DND-41 (cell line): ENCODE results near the gene NBAS.

Experiments
- ATAC-seq: fragments of 200-7000 bp; cut with Tn5 transposase; 3 replicates; pipeline ENCODE4 v1.9.1; 2021; ENCODE audit warnings: low read depth; ENCODE audit not compliant: insufficient read depth
- DNase-seq: peaks from one replicate; pipeline ENCODE4 v3.0.0-alpha.2; 2020
- H2AFZ ChIP-seq: 2 replicates; pipeline ENCODE4 v1.6.0; 2012; ENCODE audit warnings: low read depth, low read length
- H3K27ac ChIP-seq: 2 replicates; pipeline ENCODE4 v1.5.1; 2012; ENCODE audit warnings: low read length, inconsistent platforms
- H3K27me3 ChIP-seq: fragments of 200-600 bp; sonication (generic); 2 replicates; pipeline ENCODE4 v1.6.0; 2012; ENCODE audit warnings: low read length, mild to moderate bottlenecking, inconsistent platforms; ENCODE audit not compliant: insufficient read depth, poor library complexity
- H3K36me3 ChIP-seq: 2 replicates; pipeline ENCODE4 v1.5.1; 2012; ENCODE audit warnings: low read length, inconsistent platforms; ENCODE audit not compliant: insufficient read depth
- H3K4me1 ChIP-seq: 2 replicates; pipeline ENCODE4 v1.5.1; 2012; ENCODE audit warnings: mild to moderate bottlenecking, low read length; ENCODE audit not compliant: insufficient read depth
- H3K4me2 ChIP-seq: 2 replicates; pipeline ENCODE4 v1.6.0; 2012; ENCODE audit warnings: mild to moderate bottlenecking, moderate library complexity, low read length, inconsistent platforms; ENCODE audit not compliant: insufficient read depth
- H3K4me3 ChIP-seq, 2 experiments: fragments of 200-600 bp in 1 of 2; shearing (Covaris generic) in 1 of 2; 2 replicates each; pipeline ENCODE4 v1.5.1; 2012 to 2016; ENCODE audit warnings: inconsistent platforms in 2 of 2, low read length in 2 of 2, mild to moderate bottlenecking in 2 of 2, low read depth in 1 of 2, moderate library complexity in 1 of 2
- H3K79me2 ChIP-seq: 2 replicates; pipeline ENCODE4 v1.6.0; 2012; ENCODE audit warnings: low read length, inconsistent platforms; ENCODE audit not compliant: insufficient read depth
- H3K9ac ChIP-seq: 2 replicates; pipeline ENCODE4 v1.6.0; 2012; ENCODE audit warnings: low read depth, mild to moderate bottlenecking, inconsistent platforms, low read length, moderate library complexity
- H3K9me3 ChIP-seq: 2 replicates; pipeline ENCODE4 v1.5.1; 2012; ENCODE audit warnings: low read length, moderate library complexity, mild to moderate bottlenecking, inconsistent platforms; ENCODE audit not compliant: insufficient read depth, severe bottlenecking
- H4K20me1 ChIP-seq: 2 replicates; pipeline ENCODE4 v1.6.0; 2012; ENCODE audit warnings: low read length; ENCODE audit not compliant: insufficient read depth
- EZH2 ChIP-seq: IDR thresholded peaks from 3 replicates; pipeline ENCODE4 v1.6.1; 2012; ENCODE audit warnings: borderline replicate concordance, low read depth, mild to moderate bottlenecking, moderate library complexity, low read length, inconsistent platforms; ENCODE audit not compliant: severe bottlenecking
- TF ChIP-seq, protein P1 (sequence below): IDR thresholded peaks from 2 replicates; pipeline ENCODE4 v1.5.1; 2012; ENCODE audit warnings: borderline replicate concordance, low read length, moderate library complexity, mild to moderate bottlenecking; ENCODE audit not compliant: poor library complexity, severe bottlenecking; ENCODE audit errors: extremely low read depth

Gene NBAS

DNA sequence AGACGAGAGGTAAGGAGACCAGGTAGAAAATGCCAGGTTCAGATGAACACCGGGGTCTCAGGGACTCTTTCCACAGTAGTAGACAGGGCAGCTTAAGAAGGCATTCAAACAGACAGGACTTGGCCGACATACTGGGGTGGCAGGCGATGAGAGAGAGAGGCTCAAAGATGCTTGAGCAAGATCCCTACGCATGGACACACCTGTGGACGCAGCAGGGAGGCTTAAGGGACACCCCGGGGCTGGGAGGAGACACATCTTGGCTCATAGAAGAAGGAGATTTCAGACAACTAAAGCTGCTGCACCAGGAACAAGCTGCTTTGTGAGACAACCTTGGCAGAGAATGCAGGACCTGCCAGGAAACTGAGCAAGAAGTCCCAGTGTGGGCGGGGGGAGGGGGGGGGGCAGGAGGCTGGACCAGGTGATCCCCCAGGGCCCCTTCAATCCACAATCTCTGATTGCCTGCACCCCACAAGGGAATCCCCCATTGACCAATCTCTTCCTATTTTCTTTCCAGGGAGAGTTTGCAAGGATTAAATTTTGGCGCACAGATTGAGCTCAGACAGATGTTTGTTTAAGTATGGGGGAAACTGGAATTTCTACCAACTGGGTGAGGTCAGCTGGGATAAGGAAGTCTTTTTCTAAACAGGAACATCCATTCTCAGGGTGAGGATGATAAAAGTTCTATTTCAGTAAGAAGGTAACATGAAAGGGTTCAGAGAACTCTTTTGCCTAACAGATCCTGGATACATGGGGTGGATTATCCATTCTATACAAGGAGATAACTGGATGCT is 400.7 kb downstream of the NBAS start:
- no peaks in the 10 kb centered on the region for H4K20me1 ChIP-seq
- ATAC-seq, result no peak
- H3K4me3 ChIP-seq, result no peak overlapping the region
- no peaks in the 10 kb centered on the region for H3K9me3 ChIP-seq
- H3K36me3 ChIP-seq, result no peaks in the 10 kb centered on the region
- no peak for DNase-seq
- H3K4me1 ChIP-seq, result no peaks in the 10 kb centered on the region
- no peak overlapping the region for H3K4me2 ChIP-seq
- H2AFZ ChIP-seq, result no peak overlapping the region
- H3K79me2 ChIP-seq, result no peaks in the 10 kb centered on the region
- H3K27me3 ChIP-seq, result no peaks in the 10 kb centered on the region
- H3K27ac ChIP-seq, result no peak overlapping the region
- TF ChIP-seq, protein P1, sequence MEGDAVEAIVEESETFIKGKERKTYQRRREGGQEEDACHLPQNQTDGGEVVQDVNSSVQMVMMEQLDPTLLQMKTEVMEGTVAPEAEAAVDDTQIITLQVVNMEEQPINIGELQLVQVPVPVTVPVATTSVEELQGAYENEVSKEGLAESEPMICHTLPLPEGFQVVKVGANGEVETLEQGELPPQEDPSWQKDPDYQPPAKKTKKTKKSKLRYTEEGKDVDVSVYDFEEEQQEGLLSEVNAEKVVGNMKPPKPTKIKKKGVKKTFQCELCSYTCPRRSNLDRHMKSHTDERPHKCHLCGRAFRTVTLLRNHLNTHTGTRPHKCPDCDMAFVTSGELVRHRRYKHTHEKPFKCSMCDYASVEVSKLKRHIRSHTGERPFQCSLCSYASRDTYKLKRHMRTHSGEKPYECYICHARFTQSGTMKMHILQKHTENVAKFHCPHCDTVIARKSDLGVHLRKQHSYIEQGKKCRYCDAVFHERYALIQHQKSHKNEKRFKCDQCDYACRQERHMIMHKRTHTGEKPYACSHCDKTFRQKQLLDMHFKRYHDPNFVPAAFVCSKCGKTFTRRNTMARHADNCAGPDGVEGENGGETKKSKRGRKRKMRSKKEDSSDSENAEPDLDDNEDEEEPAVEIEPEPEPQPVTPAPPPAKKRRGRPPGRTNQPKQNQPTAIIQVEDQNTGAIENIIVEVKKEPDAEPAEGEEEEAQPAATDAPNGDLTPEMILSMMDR, result no peak
- no peak for TF ChIP-seq EZH2
- no peak overlapping the region for H3K9ac ChIP-seq

DNA sequence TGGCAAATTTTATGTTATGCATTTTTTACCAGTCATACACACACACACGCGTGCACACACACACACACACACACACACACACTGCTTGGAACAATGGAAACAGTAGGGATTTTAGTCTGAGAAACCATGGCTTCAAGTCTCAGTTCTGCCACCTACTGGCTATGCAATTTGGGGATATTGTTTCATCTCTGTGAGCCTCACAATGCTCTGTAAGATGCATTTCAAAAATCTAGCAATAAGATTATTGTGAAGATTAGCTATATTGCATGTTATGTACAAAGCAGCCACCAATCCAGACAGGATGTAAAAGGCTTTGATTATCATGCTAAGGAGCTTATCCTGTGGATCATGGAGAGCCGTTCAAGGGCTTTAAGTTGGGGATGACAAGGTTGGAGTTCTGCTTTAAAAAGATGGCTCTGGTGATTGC is 401.4 kb downstream of the NBAS start:
- no peaks in the 10 kb centered on the region for H3K9me3 ChIP-seq
- H3K79me2 ChIP-seq, result no peaks in the 10 kb centered on the region
- H3K27me3 ChIP-seq, result no peaks in the 10 kb centered on the region
- H3K4me2 ChIP-seq, result no peak overlapping the region
- H4K20me1 ChIP-seq, result no peaks in the 10 kb centered on the region
- H3K36me3 ChIP-seq, result no peaks in the 10 kb centered on the region
- peak; percentile 57; the same call in 1 of the 3 replicates for ATAC-seq
- TF ChIP-seq, protein P1, result peak; percentile 67
- no peak for TF ChIP-seq EZH2
- no peak overlapping the region for H3K4me3 ChIP-seq
- H2AFZ ChIP-seq, result no peak overlapping the region
- no peak overlapping the region for H3K27ac ChIP-seq
- DNase-seq, result peak; percentile 9
- no peak overlapping the region for H3K9ac ChIP-seq
- no peaks in the 10 kb centered on the region for H3K4me1 ChIP-seq

DNA sequence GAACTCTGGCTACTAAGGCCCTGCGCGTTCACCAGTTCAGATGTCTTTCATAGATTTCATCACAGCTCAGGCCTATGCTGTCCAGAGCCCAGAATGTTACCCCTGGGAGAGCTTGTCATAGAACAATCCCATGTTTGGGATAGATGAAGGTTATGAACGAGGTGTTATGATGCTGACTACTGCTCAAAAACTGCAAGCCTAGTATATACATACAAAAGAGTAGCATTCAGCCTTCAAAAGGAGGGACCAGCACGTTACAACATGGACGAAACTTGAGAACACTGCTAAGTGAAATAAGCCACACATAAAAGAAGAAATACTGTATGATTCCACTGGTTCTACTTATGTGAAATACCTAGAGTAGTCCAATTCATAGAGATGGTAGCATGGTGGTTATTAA is 401.9 kb downstream of the NBAS start:
- ATAC-seq, result no peak
- H3K4me3 ChIP-seq, result no peak overlapping the region

More for the DNA sequence above, 401.9 kb downstream of the NBAS start:
- Histone ChIP-seq H3K4me2 (no peak overlapping the region), H3K9me3 (no peaks in the 10 kb centered on the region), H3K4me1 (no peaks in the 10 kb centered on the region), H4K20me1 (no peaks in the 10 kb centered on the region), H2AFZ (no peak overlapping the region), H3K79me2 (no peaks in the 10 kb centered on the region), H3K9ac (no peak overlapping the region), H3K27me3 (no peaks in the 10 kb centered on the region), H3K27ac (no peak overlapping the region), H3K36me3 (no peaks in the 10 kb centered on the region)
- no peak for TF ChIP-seq EZH2
- TF ChIP-seq, protein P1, result no peak
- DNase-seq, result no peak
